ENCODE data around the gene PAQR3.

PAQR3 gene

DNA sequence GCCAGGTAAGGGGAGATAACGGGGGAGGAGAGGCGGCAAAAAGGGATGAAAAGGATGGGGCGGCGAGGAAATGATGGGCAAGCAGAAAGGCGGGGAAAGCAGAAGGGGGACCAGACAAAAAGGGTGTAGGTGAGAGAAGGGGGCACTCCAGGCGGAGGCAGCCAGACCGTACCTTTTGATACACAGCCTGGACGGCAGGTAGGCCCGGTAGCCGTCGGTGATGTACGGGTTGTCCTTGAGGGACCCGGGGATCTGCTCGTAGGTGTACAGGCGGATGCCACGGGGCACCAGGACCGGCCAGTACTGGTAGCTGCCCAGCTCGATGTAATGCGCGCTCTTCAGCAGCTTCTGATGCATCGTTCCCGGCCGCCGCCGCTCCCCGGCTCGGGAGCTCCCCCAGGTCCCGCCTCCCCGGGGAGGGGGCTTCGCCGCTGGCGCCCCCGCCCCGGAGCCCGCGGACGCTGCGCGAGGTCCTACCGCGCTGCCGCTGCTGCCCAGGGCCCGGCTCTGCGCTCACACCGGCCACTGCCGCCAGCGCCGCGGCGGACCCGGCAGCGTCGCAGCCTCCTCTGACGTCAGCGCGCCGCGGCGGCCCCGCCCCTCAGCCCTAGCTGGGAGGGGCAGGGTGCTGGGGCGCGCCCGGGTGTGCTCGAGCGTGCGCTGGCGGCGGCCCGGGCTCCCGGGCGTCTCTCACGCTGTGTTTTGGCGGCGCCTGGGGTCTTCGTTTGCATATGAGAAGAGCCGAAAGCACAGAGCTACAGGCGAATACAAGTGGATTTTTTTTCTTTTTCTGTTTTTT lies at the start of gene PAQR3:
Gene PAQR3, minus strand, starts transcription at position 571 of the 799 bp plus-strand sequence. Its CDS starts 214 bp downstream, at position 357.
- peak; percentile 60 to 62 for DNase-seq (ENCODE audit: low read depth in 2 of 2, low spot score in 1 of 2)

DNA sequence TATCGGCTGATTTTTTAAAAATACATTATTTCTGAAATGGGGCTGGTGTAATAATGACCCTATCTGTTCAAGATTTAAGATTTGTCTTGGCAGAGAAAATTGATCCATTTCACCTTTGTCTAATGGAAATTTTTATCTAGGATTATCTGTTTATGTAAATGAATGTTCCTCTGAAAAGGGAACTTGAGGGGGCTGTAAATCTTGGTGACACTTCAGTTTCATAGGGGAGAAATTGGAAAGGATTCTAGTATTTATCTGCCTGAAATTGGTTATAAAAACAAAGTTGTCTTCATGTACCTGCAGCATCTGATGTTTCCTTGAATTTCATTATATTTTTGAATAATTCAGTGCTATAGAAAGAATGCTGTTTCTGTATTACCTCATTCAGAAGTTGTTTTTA lies 48.4 kb upstream of the PAQR3 start:
- no peak for DNase-seq (ENCODE audit: low read depth in 2 of 2, low spot score in 1 of 2)

DNA sequence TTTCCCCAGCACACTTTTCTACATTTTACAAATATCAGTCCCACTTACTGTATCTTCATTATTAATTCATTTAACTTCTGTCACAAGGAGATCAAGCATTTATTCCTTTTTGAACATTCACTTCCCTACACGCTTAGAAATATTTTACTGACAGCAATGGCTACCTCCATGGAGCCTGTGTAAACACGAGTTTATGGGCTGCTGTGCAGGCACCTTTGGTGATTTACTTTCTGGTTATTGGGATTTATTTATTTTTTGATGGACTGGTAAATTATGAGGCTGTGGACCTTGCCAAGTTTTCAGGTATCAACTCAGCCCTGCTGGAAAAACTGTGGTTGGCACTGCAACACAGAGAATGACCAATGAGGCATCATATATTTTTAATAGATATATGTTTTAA lies 45.4 kb upstream of the PAQR3 start:
- DNase-seq (ENCODE audit: low read depth in 2 of 2, low spot score in 1 of 2), result no peak

DNA sequence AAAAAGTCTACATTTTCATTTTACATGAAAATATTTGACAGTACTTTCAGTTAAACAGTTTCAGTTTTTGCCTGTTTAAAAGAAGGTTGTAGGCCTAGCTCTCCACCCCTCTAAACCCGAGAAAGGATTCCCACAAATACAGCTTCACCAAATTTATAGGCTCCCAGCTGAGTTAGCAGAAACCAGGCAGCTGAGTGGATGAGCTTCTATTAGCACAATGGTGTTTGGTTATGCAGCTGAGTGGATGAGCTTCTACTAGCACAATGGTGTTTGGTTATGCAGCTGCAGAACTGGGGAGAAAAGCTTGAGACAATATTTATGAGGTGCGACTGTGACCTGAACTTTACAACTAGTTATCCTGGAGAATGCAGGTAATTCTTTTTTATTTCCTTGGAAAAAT lies 36.6 kb upstream of the PAQR3 start:
- DNase-seq (ENCODE audit: low read depth in 2 of 2, low spot score in 1 of 2), result no peak

DNA sequence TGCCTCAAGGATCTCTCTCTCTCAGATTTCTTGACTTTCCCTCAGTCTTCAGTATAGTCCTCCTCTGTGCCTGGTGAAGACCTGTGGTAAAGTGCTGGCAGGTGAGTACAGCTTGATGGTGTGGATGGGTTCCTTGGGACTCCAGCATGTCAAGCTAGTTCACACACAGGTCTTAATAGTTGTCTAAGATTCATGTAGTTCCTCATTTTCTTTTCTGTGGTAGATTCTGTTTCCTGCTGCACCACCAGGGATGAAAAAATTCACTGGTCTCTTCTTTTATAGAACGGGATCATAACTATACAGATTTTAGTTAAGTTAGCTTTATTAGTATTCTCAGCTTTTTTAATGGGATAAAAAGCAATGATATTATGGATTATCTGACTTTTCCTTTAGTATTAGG lies 32.5 kb upstream of the PAQR3 start:
- no peak for DNase-seq (ENCODE audit: low read depth in 2 of 2, low spot score in 1 of 2)

DNA sequence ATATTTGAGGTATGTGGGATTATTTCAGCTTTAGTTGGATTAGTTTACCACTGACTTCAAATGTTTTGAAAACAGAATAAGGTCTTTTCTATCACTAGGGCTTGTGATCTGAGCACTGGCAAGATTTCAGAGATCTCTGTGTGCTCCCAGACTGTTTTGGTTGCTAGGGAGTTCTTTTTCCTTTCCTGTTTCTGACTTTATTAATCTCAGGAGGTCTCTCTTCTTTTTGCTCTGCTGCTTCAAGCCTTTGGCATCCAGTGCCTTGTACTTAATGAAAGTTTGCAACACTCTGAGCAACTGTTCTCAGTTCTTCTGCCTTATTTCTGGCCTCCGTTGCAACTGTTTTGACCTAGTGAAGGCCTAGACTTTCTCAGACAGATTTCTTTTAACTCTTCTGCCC lies 32.1 kb upstream of the PAQR3 start:
- no peak for DNase-seq (ENCODE audit: low read depth in 2 of 2, low spot score in 1 of 2)

- DNase-seq (ENCODE audit: low read depth in 2 of 2, low spot score in 1 of 2), result no peak
These were observed 23.4 kb upstream of the PAQR3 start for GRCh38 chr4:78962597-78963115.

GRCh38 chr4:78960926-78961325 lies 21.7 kb upstream of the PAQR3 start:
- DNase-seq (ENCODE audit: low read depth in 2 of 2, low spot score in 1 of 2), result no peak

GRCh38 chr4:78956975-78957374 lies 17.7 kb upstream of the PAQR3 start:
- no peak for DNase-seq (ENCODE audit: low read depth in 2 of 2, low spot score in 1 of 2)

GRCh38 chr4:78953769-78954666 lies 14.8 kb upstream of the PAQR3 start:
- DNase-seq (ENCODE audit: low read depth in 2 of 2, low spot score in 1 of 2), result no peak

- DNase-seq (ENCODE audit: low read depth in 2 of 2, low spot score in 1 of 2), result no peak
These were observed 14.0 kb upstream of the PAQR3 start for GRCh38 chr4:78953231-78953630.

- DNase-seq (ENCODE audit: low read depth in 2 of 2, low spot score in 1 of 2), result no peak
These were observed 12.7 kb upstream of the PAQR3 start for GRCh38 chr4:78951862-78952472.

GRCh38 chr4:78949735-78950134 lies 10.5 kb upstream of the PAQR3 start:
- DNase-seq (ENCODE audit: low read depth in 2 of 2, low spot score in 1 of 2), result no peak

DNA sequence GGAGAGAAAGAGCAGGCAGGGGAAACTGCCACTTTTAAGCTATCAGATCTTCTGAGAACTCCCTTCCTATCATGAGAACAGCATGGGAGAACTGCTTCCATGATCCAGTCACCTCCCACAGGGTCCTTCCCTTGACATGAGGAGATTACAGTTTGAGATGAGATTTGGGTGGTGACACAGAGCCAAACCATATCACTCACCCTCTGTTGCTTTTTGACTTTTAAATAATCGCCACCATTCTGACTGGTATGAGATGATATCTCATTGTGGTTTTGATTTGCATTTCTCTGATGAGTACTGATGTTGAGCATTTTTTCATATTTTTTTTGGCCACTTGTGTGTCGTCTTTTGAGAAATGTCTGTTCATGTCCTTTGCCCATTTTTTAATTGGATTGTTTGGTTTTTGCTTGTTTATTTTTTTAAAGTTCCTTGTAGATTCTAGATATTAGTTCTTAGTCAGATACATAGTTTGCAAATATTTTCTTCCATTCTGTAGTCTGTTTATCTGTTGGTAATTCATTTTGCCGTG lies 6.5 kb upstream of the PAQR3 start:
- DNase-seq (ENCODE audit: low read depth in 2 of 2, low spot score in 1 of 2), result no peak

- no peak for DNase-seq (ENCODE audit: low read depth in 2 of 2, low spot score in 1 of 2)
These were observed 5.1 kb upstream of the PAQR3 start for GRCh38 chr4:78944381-78944780.

DNA sequence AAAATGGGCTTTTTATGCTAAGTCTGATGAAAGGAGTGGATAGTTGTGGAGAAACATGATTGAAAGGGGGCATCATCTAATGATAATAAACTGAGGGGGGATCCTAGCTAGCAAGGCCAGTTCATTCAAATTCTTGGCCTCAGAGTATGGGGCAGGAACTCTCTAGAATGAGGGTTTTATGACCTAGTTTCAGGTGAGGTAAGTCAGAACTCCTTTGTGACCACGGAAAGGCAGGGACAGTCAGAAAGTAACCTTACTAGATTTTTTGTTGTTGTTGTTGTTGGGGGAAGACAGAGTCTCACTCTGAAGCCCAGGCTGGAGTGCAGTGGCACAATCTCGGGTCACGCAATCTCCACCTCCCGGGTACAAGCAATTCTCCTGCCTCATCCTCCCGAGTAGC lies 1.5 kb upstream of the PAQR3 start:
- DNase-seq (ENCODE audit: low read depth in 2 of 2, low spot score in 1 of 2), result no peak

- DNase-seq (ENCODE audit: low read depth in 2 of 2, low spot score in 1 of 2), result no peak
These were observed 400 bp upstream of the PAQR3 start for GRCh38 chr4:78939667-78940008.

DNA sequence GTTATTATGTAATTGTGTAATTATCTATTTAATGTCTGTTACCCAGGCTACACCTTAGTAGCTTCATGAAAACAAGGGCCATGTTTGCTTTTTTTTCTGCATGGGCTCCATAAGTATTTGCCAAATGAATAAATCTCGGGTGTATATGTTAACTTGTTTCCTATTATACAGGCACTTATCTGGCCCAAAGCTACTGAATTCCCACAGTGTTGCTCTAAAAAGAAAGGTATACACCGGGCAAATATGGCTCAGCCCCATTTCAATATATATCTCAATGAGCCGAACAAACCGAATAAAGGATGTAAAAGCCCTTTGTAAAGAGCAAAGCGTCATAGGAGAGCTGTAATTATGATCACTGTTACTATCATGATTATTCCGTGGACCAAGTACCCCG lies 767 bp downstream of the PAQR3 start:
- DNase-seq (ENCODE audit: low read depth in 2 of 2, low spot score in 1 of 2), result no peak

- DNase-seq (ENCODE audit: low read depth in 2 of 2, low spot score in 1 of 2), result no peak
These were observed 1.4 kb downstream of the PAQR3 start for GRCh38 chr4:78937837-78938236.

- DNase-seq (ENCODE audit: low read depth in 2 of 2, low spot score in 1 of 2), result no peak
These were observed 2.2 kb downstream of the PAQR3 start for GRCh38 chr4:78936989-78937388.

DNA sequence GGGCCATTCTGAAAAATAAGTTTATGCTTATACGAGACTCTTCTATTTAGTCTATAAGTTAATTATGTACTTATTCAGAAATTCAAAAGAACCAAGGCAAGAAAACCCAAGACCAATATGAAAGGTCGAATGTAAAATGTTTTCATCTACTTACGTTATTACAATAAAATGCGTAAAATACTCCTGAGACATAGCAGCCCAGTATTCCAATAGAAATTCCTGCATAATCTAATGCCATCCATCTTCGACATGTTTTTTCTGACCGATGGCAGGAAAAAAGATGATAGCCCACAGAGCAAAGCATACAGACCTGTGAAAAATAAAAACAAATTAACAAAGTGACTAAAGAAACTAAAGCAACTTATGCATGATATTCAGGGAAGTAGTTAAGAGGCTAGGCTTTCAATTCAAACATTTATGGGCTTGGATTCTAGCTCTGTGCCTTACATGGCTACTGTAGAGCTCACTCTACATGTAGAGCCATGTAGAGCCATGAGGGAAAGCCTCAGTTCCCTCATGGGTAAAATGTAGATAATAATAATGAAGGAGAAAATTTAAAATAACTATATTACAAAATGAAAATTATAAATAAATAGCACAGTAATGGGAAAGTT lies 9.1 kb downstream of the PAQR3 start:
- no peak for DNase-seq (ENCODE audit: low read depth in 2 of 2, low spot score in 1 of 2)
